H1 (cell line): ENCODE results near the gene EVA1C. TPM values are rescaled to one million over a fixed set of nuclear protein-coding genes. Genes with fewer than 3 reads are reported as not detected.

Experiments used
- HDAC2 ChIP-seq, 2 experiments: fragments of 300-600 bp in 1 of 2; sonication (generic) in 1 of 2; IDR thresholded peaks; 2 replicates each; pipeline ENCODE4 v1.6.1; 2011 to 2012; ENCODE audit warnings: low read depth in 2 of 2, low read length in 2 of 2, mild to moderate bottlenecking in 2 of 2, moderate library complexity in 2 of 2, borderline replicate concordance in 1 of 2, inconsistent platforms in 1 of 2
- JUND ChIP-seq: IDR thresholded peaks from 2 replicates; pipeline ENCODE4 v1.6.1; 2011; ENCODE audit warnings: mild to moderate bottlenecking, improper control_type of control experiment, low read length
- polyA plus RNA-seq, 7 experiments: library from polyadenylated mRNA; depleted of rRNA in 3 of 7; stranded (reverse) in 5 of 7; unstranded in 2 of 7; fragments of >200 nt in 5 of 7; fragments of 200-250 nt in 2 of 7; gene quantifications; 1 replicate in 5 of 7; 2 replicates in 1 of 7; 4 replicates in 1 of 7; pipeline versions ENCODE4 v1.2.1 to v1.2.3, GENCODE V29; 2011 to 2013; ENCODE audit warnings: missing spikeins in 2 of 7, mixed read lengths in 2 of 7
- total RNA-seq: library from RNA; stranded (reverse); fragmentation: NEBNext Ultra II Directional; extraction: Animal tissue kit (Norgen Biotek cat#: 25700); gene quantifications from 2 replicates; pipeline ENCODE4 v1.2.1, GENCODE V29; 2021

Gene EVA1C
- total and polyA plus RNA-seq, 2 of the 8 experiments (the other 6 are each of a cell fraction or from before 2014, with no cell fraction given) = 2.6 to 3.6 TPM

- TF ChIP-seq HDAC2 (IDR thresholded peaks at IDR 0.05; ENCODE audit: borderline replicate concordance in 1 of 2, low read depth in 2 of 2, low read length in 2 of 2) (no peak), JUND (no peak)
Measured at GRCh38 chr21:32413697-32414578, 1.4 kb downstream of the EVA1C start (continued).
